ENCODE results near the gene IQCK. TPM values are rescaled to one million over a fixed set of nuclear protein-coding genes. Genes with fewer than 3 reads are reported as not detected.

The IQCK gene
- total RNA-seq, 1 donor from 2014 or later: 7.6 TPM

DNA sequence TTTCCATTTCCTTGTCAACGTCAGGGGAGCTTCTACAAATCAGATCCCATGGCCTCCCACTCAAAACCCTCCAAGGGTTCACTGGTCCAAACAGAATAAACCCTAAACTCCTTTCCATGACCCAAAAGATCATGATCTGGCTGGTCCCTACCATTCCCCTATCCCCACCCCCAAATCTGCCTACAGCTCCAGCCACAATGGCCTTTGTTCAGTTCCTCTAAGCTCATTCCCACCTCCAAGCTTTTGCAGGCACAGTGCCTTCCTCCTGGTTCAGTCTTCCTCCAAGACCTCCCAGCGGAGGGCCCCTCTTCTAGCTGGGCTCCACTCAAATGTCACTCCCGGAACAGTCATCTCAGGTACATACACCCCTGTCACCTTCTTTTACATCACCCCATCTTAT lies 164.6 kb downstream of the IQCK start:
- no peak for TF ChIP-seq CTCF (IDR thresholded peaks at IDR 0.05)
- H3K27ac ChIP-seq: no peak overlapping the region
- H3K9me3 ChIP-seq: no peaks in the 10 kb centered on the region
- no peak for DNase-seq
- H3K36me3 ChIP-seq: no peaks in the 10 kb centered on the region
- peaks cover 18% of the 10 kb centered on the region for H3K27me3 ChIP-seq
- ATAC-seq: no peak
- intact Hi-C loops (cut with DNase I): no loop called here
- peak overlapping the region; percentile 65 for H3K4me3 ChIP-seq
- H3K4me1 ChIP-seq: peaks cover 19% of the 10 kb centered on the region

DNA sequence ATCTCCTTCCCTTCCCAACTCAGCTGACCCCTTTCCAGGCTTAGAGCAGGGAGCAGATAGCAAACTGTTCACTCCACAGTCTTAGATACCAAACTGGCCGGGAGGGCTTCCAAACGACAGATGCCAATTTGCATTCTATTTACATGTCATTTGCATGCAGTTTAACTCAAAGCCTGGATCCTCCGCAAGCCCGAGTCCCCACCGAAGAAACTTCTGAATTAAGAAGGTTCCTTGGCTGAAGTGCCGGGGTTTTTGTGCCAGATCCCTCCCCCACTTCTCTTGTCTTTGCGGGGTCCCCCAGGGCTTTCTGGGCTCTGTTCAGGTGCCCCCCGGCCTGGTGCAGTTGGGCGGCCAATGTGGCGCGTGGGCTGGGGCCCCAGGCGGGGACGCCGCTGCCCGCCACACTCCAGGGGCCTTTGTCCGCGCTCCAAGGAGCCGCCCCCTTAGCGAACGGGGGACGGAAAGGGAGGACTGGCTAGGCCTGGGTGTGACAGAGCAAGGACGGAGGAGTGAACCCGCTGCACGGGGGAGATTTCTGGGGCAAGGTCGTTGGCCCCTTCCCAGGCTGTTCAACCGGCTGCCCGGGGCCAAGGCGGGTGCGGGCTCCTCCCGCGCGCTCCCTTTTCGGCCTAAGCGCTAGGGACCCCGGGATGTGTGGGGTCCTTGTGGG lies 165.4 kb downstream of the IQCK start:
- Histone ChIP-seq H3K27ac (no peak overlapping the region), H3K36me3 (no peaks in the 10 kb centered on the region), H3K4me3 (peak overlapping the region; percentile 65), H3K9me3 (no peaks in the 10 kb centered on the region), H3K4me1 (peaks cover 19% of the 10 kb centered on the region), H3K27me3 (peaks cover 18% of the 10 kb centered on the region)
- no peak for TF ChIP-seq CTCF (IDR thresholded peaks at IDR 0.05)
- DNase-seq (no peak), ATAC-seq (peak; percentile 8)
- intact Hi-C loops (cut with DNase I): no loop called here

- intact Hi-C loops (cut with DNase I): no loop called here
- no peak for TF ChIP-seq CTCF (IDR thresholded peaks at IDR 0.05)
- DNase-seq (no peak), ATAC-seq (no peak)
- H3K4me3 ChIP-seq: peak overlapping the region; percentile 65
- no peak overlapping the region for H3K27ac ChIP-seq
- no peaks in the 10 kb centered on the region for H3K9me3 ChIP-seq
- no peaks in the 10 kb centered on the region for H3K36me3 ChIP-seq
- peaks cover 19% of the 10 kb centered on the region for H3K4me1 ChIP-seq
- H3K27me3 ChIP-seq: peaks cover 18% of the 10 kb centered on the region
Observed at GRCh38 chr16:19883966-19884485, 166.0 kb downstream of the IQCK start.

DNA sequence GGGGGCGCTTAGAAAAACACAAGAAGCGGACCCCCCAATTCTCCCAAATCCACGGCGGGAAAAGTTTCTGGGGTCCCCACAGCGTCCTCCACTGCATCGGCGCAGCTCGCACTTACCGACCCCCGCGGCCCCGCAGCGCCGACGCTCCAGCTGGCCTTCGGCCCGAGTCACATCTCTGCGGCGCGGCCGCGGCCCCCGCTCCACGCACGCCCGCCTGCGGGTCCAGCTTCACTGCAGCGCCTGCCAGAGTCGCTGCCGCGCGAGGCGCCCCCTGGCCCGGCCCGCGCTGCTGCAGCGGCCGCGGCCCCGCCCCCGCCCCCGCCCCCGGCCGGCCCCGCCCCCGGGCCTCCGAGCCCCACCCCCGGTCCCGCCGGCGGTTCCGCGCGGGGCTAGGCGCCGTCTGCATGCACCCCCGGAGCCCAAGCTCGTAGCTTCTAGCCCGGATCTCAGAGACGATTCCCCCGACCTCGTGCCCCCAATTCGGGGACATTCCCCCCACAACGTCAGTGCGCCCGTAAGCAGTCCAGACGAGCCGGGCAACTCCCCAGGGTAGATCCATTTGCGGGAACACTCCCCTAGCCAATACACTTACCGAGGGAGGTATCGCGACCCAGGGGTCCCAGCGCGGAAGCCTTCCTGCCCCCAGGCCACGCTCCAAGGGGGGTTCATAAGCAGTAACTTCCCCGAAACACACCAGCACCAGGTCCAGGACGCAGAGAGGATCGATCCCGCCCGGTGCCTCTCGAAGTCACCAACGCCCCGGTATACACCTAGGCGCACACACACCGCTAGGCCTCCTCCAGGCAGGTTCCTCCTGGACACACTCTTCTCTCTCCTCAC lies 166.8 kb downstream of the IQCK start, which contains the start of gene GPRC5B:
Gene GPRC5B (minus strand): TSS at position 238 of the 840 bp plus-strand sequence. CDS start 12,003 bp downstream, outside the sequence.
- Histone ChIP-seq H3K27ac (no peak within 1 kb of the TSS), H3K4me1 (peaks cover 19% of the 10 kb centered on the region), H3K36me3 (no peaks in the 10 kb centered on the region), H3K27me3 (peaks cover 18% of the 10 kb centered on the region), H3K4me3 (peak within 1 kb of the TSS; percentile 65), H3K9me3 (no peaks in the 10 kb centered on the region)
- ATAC-seq (peak; percentile 56), DNase-seq (peak; percentile 67)
- intact Hi-C loops (cut with DNase I): no loop called here
- TF ChIP-seq CTCF (IDR thresholded peaks at IDR 0.05): peak; percentile 8

DNA sequence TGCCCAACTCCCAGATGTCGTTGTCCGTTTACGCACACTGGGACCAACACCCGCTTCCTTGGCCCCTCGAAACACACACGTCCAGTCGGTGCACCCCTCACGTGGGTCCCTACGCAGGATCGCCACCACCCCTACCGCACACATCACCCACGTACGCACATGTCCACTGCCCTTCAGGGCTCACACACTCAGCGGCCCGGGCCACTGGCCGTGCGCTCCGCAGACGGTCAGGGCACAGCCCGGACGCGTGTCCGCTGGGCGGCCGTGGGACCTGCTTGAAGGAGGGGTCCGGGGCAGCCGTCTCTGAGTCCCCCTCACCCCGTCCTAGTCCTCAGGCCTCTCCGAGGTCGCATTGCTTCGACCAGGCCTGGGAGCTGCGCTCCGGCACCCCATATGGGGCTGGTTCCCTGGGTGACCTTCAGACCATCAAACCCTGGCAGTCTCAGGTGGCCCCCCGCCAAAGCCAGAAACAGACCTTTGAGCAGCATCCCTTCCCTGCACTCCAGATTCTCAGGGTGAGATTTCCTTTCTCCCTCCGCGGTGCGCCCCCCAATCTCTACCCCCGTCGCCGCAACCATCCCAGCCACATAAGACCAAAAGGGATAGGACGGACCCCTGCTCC lies 167.5 kb downstream of the IQCK start:
- Histone ChIP-seq H3K27ac (no peak overlapping the region), H3K9me3 (no peaks in the 10 kb centered on the region), H3K4me1 (peaks cover 19% of the 10 kb centered on the region), H3K36me3 (no peaks in the 10 kb centered on the region), H3K4me3 (peak overlapping the region; percentile 65), H3K27me3 (peaks cover 18% of the 10 kb centered on the region)
- ATAC-seq (peak; percentile 41), DNase-seq (peak; percentile 68)
- no peak for TF ChIP-seq CTCF (IDR thresholded peaks at IDR 0.05)
- intact Hi-C loops (cut with DNase I): no loop called here
